GM12878 (cell line): ENCODE data around the gene COL23A1. TPM values are rescaled to one million over a fixed set of nuclear protein-coding genes. Genes with fewer than 3 reads are reported as not detected.

Experiments
- ATAC-seq: fragments of 200-7000 bp; cut with Tn5 transposase; 3 replicates; pipeline ENCODE4 v1.9.1; 2020; ENCODE audit warnings: mild to moderate bottlenecking, moderate library complexity
- BruUV-seq: library from RNA; stranded (reverse); fragments of 400-500 nt; replicated peaks from 2 replicates; lab custom pipeline; 2021; lab: Mats Ljungman, UMichigan
- CTCF ChIA-PET: fragments of 300-600 bp; sonication (Branson Sonifier 250); formaldehyde crosslinking; extraction: SDS; loops from one replicate; lab custom pipeline; 2021; ENCODE audit warnings: inconsistent platforms; lab: Yijun Ruan, JAX
- POLR2A ChIA-PET: fragments of 350-600 bp; formaldehyde crosslinking; extraction: SDS; loops from one replicate; lab custom pipeline; 2021; ENCODE audit warnings: inconsistent platforms; lab: Charles Lee
- RAD21 ChIA-PET: fragments of 300-600 bp; sonication (Branson Sonifier 250); formaldehyde crosslinking; loops from one replicate; lab custom pipeline; 2023; ENCODE audit warnings: antibody characterized with exemption; ENCODE audit not compliant: unreplicated experiment; lab: Charles Lee
- SMC1A ChIA-PET: fragments of 300-600 bp; sonication (Branson Sonifier 250); formaldehyde crosslinking; loops from one replicate; lab custom pipeline; 2023; ENCODE audit not compliant: unreplicated experiment, uncharacterized antibody; lab: Charles Lee
- DNase-seq: peaks from one replicate; pipeline ENCODE4 v3.0.0-alpha.2; 2011; ENCODE audit warnings: low read depth, low spot score
- FAIRE-seq: peaks from 3 replicates; lab custom pipeline; 2011; peaks lifted over from hg19 to GRCh38; lab: Jason Lieb, UNC
- H2AFZ ChIP-seq: 2 replicates; pipeline ENCODE4 v1.6.0; 2011; ENCODE audit warnings: low read depth, low read length, control low read depth; ENCODE audit not compliant: control insufficient read depth
- H3K27ac ChIP-seq: 2 replicates; pipeline ENCODE4 v1.5.1; 2011; ENCODE audit warnings: control low read depth; ENCODE audit not compliant: control insufficient read depth, insufficient read depth
- H3K27me3 ChIP-seq, 2 experiments: replicated peaks in 1 of 2; 2 replicates each; pipeline versions ENCODE4 v1.6.0 to v1.6.1; 2011; ENCODE audit warnings: low read length in 1 of 2; ENCODE audit not compliant: control insufficient read depth in 2 of 2, insufficient read depth in 2 of 2
- H3K36me3 ChIP-seq, 2 experiments: 2 replicates each; pipeline ENCODE4 v1.5.1; 2011; ENCODE audit warnings: low read length in 1 of 2; ENCODE audit not compliant: control insufficient read depth in 2 of 2, insufficient read depth in 2 of 2
- H3K4me1 ChIP-seq: 2 replicates; pipeline ENCODE4 v1.6.1; 2011; ENCODE audit warnings: mild to moderate bottlenecking, low read length, moderate library complexity, mixed read lengths; ENCODE audit not compliant: control insufficient read depth, insufficient read depth
- H3K4me2 ChIP-seq: 2 replicates; pipeline ENCODE4 v1.6.0; 2011; ENCODE audit warnings: control low read depth; ENCODE audit not compliant: control insufficient read depth, insufficient read depth
- H3K4me3 ChIP-seq: fragments of 200-600 bp; sonication (generic); 2 replicates; pipeline ENCODE4 v1.5.1; 2016
- H3K79me2 ChIP-seq: 2 replicates; pipeline ENCODE4 v1.6.0; 2011; ENCODE audit warnings: low read length; ENCODE audit not compliant: control insufficient read depth, insufficient read depth
- H3K9ac ChIP-seq: 2 replicates; pipeline ENCODE4 v1.8.0; 2011; ENCODE audit warnings: low read length, control low read depth, mixed read lengths; ENCODE audit not compliant: control insufficient read depth, insufficient read depth
- H3K9me3 ChIP-seq: replicated peaks from 3 replicates; pipeline ENCODE4 v1.5.1; 2011; ENCODE audit warnings: mild to moderate bottlenecking, low read length; ENCODE audit not compliant: control insufficient read depth, insufficient read depth
- H4K20me1 ChIP-seq: 2 replicates; pipeline ENCODE4 v1.6.0; 2011; ENCODE audit not compliant: control insufficient read depth, insufficient read depth
- BRCA1 ChIP-seq: IDR thresholded peaks from 2 replicates; pipeline ENCODE4 v1.6.1; 2011; ENCODE audit warnings: low read depth, low read length, improper control_type of control experiment
- CEBPB ChIP-seq, 2 experiments: fragments of 150-350 bp in 1 of 2; IDR thresholded peaks; 2 replicates each; pipeline ENCODE4 v1.6.1; 2012 to 2014; ENCODE audit warnings: low read depth in 2 of 2, low read length in 2 of 2, borderline replicate concordance in 1 of 2, inconsistent platforms in 1 of 2
- E4F1 ChIP-seq: fragments of 450-650 bp; IDR thresholded peaks from 2 replicates; pipeline ENCODE4 v1.6.1; 2018; ENCODE audit warnings: borderline replicate concordance, mild to moderate bottlenecking; ENCODE audit not compliant: partially characterized antibody
- ELK1 ChIP-seq: IDR thresholded peaks from 2 replicates; pipeline ENCODE4 v1.6.1; 2012; ENCODE audit warnings: low read depth, low read length, improper control_type of control experiment
- HCFC1 ChIP-seq: fragments of 150-350 bp; IDR thresholded peaks from 2 replicates; pipeline ENCODE4 v1.6.1; 2014; ENCODE audit warnings: low read length
- NBN ChIP-seq: fragments of 450-650 bp; IDR thresholded peaks from 2 replicates; pipeline ENCODE4 v1.6.1; 2016
- PKNOX1 ChIP-seq: fragments of 450-650 bp; IDR thresholded peaks from 2 replicates; pipeline ENCODE4 v1.6.1; 2016; ENCODE audit warnings: mild to moderate bottlenecking
- SMAD1 ChIP-seq: fragments of 450-650 bp; IDR thresholded peaks from 2 replicates; pipeline ENCODE4 v1.6.1; 2018; ENCODE audit warnings: mild to moderate bottlenecking, low read depth; ENCODE audit not compliant: partially characterized antibody
- TCF3 ChIP-seq: IDR thresholded peaks from 2 replicates; pipeline ENCODE4 v1.6.1; 2012; ENCODE audit warnings: low read depth, mild to moderate bottlenecking, low read length, borderline replicate concordance; ENCODE audit not compliant: insufficient read depth
- ZBED1 ChIP-seq: IDR thresholded peaks from 2 replicates; pipeline ENCODE4 v1.6.1; 2016; ENCODE audit warnings: borderline replicate concordance
- WGBS: methylation state at CpG from one replicate; pipeline ENCODE4 v1.1.6; 2016; ENCODE audit warnings: low lambda C conversion rate; ENCODE audit not compliant: insufficient replicate concordance, insufficient coverage; ENCODE audit errors: missing lambda C conversion rate; 5-methylcytosine and 5-hydroxymethylcytosine counted together
- in situ Hi-C: fragments of 300-500 bp; cut with MboI; formaldehyde crosslinking; loops from 9 replicates; pipeline ENCODE4 v1.14.3; 2018; ENCODE audit warnings: mixed read lengths
- intact Hi-C: fragments of 100-400 bp; cut with micrococcal nuclease; formaldehyde crosslinking; loops from one replicate; pipeline ENCODE4 v1.14.2; 2022; ENCODE audit not compliant: unreplicated experiment
- polyA plus RNA-seq, 11 experiments: library from polyadenylated mRNA; depleted of rRNA in 4 of 11; unstranded in 6 of 11; stranded (reverse) in 5 of 11; fragments of >200 nt; fragmentation: Nextera tagmentation in 4 of 11; fragmentation: Illumina TruSeq in 1 of 11; extraction: Ambion mirVana in 4 of 11; extraction: Trizol in 1 of 11; gene quantifications; 1 replicate in 1 of 11; 2 replicates in 10 of 11; pipeline versions ENCODE4 v1.2.1 to v1.2.3, GENCODE V29; 2011 to 2016; ENCODE audit warnings: inconsistent platforms in 2 of 11, missing spikeins in 2 of 11, low read depth in 1 of 11
- total RNA-seq, 4 experiments: library from RNA; depleted of rRNA in 3 of 4; stranded (reverse); fragments of >200 nt in 3 of 4; fragmentation: Illumina TruSeq in 1 of 4; extraction: Trizol in 1 of 4; gene quantifications; 2 replicates each; pipeline versions ENCODE4 v1.2.1 to v1.2.3, GENCODE V29; 2013 to 2021

Gene COL23A1
- total and polyA plus RNA-seq, 10 of the 15 experiments (the other 5 are each of a cell fraction or from before 2014, with no cell fraction given): 0.03 to 0.83 (median 0.09) TPM; not detected in 5

DNA sequence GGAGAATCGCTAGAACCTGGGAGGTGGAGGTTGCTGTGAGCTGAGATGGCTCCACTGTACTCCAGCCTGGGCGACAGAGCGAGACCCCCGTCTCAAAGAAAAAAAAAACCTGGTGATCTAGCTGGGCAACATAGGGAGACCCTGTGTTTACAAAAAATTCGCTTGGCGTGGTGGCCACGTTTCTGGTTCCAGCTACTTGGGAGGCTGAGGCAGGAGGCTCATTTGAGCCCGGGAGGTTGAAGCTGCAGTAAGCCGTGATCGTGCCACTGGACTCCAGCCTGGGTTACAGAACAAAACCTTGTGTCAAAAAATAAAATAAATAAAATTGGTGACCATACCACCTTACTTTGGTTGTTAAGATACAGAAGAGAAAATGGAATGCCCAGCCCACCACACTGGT lies 387.7 kb downstream of the COL23A1 start:
- no peak overlapping the region for H3K4me2 ChIP-seq
- intact Hi-C loops: no loop called here
- SMC1A ChIA-PET: no interaction called here
- no TSS peak for BruUV-seq
- RAD21 ChIA-PET: no interaction called here
- CTCF ChIA-PET: no interaction called here
- no peak for FAIRE-seq
- 90% methylated on average over 10 of the region's 10 CpGs for WGBS
- no peaks in the 10 kb centered on the region for H3K27me3 ChIP-seq
- peaks cover 37% of the 10 kb centered on the region for H3K79me2 ChIP-seq
- H3K4me3 ChIP-seq: no peak overlapping the region
- H3K9me3 ChIP-seq: no peaks in the 10 kb centered on the region
- peaks cover 6 to 19% of the 10 kb centered on the region in 2 experiments for H3K36me3 ChIP-seq
- no peak for TF ChIP-seq TCF3
- in situ Hi-C loops: no loop called here
- peaks cover 9% of the 10 kb centered on the region for H3K4me1 ChIP-seq
- POLR2A ChIA-PET: no interaction called here
- H3K27ac ChIP-seq: no peak overlapping the region
- peaks cover 16% of the 10 kb centered on the region for H4K20me1 ChIP-seq
- DNase-seq: no peak
- no peak overlapping the region for H2AFZ ChIP-seq
- H3K9ac ChIP-seq: no peak overlapping the region
- no peak for ATAC-seq

DNA sequence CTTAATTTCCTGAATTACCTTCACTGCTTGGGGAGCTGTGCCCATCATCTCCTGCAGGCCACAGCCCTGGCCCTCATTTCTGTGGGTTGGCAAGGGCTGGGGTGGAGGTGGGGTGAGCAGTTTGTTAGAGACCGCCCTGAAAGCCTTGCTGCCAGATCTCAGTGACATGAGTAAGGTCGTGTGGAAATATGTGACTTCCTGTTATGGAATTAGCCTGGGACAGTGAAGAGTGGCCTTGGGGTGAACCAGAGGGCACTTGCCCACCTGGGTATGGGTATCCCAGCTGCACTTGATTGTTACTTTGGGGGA lies 388.3 kb downstream of the COL23A1 start:
- no TSS peak for BruUV-seq
- H3K4me1 ChIP-seq: peaks cover 9% of the 10 kb centered on the region
- in situ Hi-C loops (no loop called here), intact Hi-C loops (no loop called here)
- ChIA-PET RAD21 (no interaction called here), POLR2A (no interaction called here), CTCF (no interaction called here), SMC1A (no interaction called here)
- no peak overlapping the region for H2AFZ ChIP-seq
- no peak for FAIRE-seq
- no peaks in the 10 kb centered on the region for H3K9me3 ChIP-seq
- no peak for ATAC-seq
- no peak overlapping the region for H3K9ac ChIP-seq
- 50% methylated on average over 2 of the region's 2 CpGs for WGBS
- TF ChIP-seq NBN (no peak), PKNOX1 (no peak), ZBED1 (no peak), BRCA1 (no peak), E4F1 (no peak), SMAD1 (no peak), HCFC1 (no peak), ELK1 (no peak), CEBPB (IDR thresholded peaks at IDR 0.05; ENCODE audit: borderline replicate concordance in 1 of 2, low read depth in 2 of 2, low read length in 2 of 2) (no peak)
- no peak overlapping the region for H3K4me2 ChIP-seq
- H3K27me3 ChIP-seq: no peaks in the 10 kb centered on the region
- no peak overlapping the region for H3K27ac ChIP-seq
- H3K36me3 ChIP-seq: peaks cover 6 to 16% of the 10 kb centered on the region in 2 experiments
- no peak overlapping the region for H3K4me3 ChIP-seq
- H3K79me2 ChIP-seq: peaks cover 31% of the 10 kb centered on the region
- DNase-seq: no peak
- H4K20me1 ChIP-seq: peaks cover 13% of the 10 kb centered on the region
